Measurements from ENCODE around the gene ADRA1B.
"Not testable (repeated sequence)": the region's sequence is repeated elsewhere in the genome, so short reads cannot be mapped to it uniquely, and the experiment has no call there.

The ADRA1B gene

GRCh38 chr5:159933531-159934485, 17.5 kb downstream of the ADRA1B start:
- DNase-seq: no peak

GRCh38 chr5:159935946-159936345, 19.7 kb downstream of the ADRA1B start:
- DNase-seq: no peak

GRCh38 chr5:159936686-159937329, 20.5 kb downstream of the ADRA1B start:
- DNase-seq: no peak

GRCh38 chr5:159937580-159937979, 21.3 kb downstream of the ADRA1B start:
- DNase-seq: no peak

- DNase-seq: no peak
Measured at GRCh38 chr5:159943326-159943725, 27.0 kb downstream of the ADRA1B start.

- peak; percentile 19 for DNase-seq
Measured at GRCh38 chr5:159944056-159944600, 27.8 kb downstream of the ADRA1B start.

GRCh38 chr5:159945359-159945758, 29.1 kb downstream of the ADRA1B start:
- no peak for DNase-seq

GRCh38 chr5:159947708-159948358, 31.6 kb downstream of the ADRA1B start:
- no peak for DNase-seq

- no peak for DNase-seq
Measured at GRCh38 chr5:159951387-159951786, 35.1 kb downstream of the ADRA1B start.

GRCh38 chr5:159951834-159952233, 35.6 kb downstream of the ADRA1B start:
- no peak for DNase-seq

GRCh38 chr5:159953609-159954008, 37.3 kb downstream of the ADRA1B start:
- DNase-seq: no peak

- no peak for DNase-seq
Measured at GRCh38 chr5:159955056-159955624, 38.9 kb downstream of the ADRA1B start.

- no peak for DNase-seq
Measured at GRCh38 chr5:159956074-159956473, 39.8 kb downstream of the ADRA1B start.

- no peak for DNase-seq
Measured at GRCh38 chr5:159961176-159962160, 45.2 kb downstream of the ADRA1B start.

GRCh38 chr5:159962214-159962613, 45.9 kb downstream of the ADRA1B start:
- no peak for DNase-seq

GRCh38 chr5:159963935-159964334, 47.7 kb downstream of the ADRA1B start:
- DNase-seq: no peak

- peak; percentile 8 for DNase-seq
Measured at GRCh38 chr5:159965031-159965837, 49.0 kb downstream of the ADRA1B start.

- DNase-seq: not testable (repeated sequence)
Measured at GRCh38 chr5:159965838-159966128, 49.5 kb downstream of the ADRA1B start.

- DNase-seq: no peak
Measured at GRCh38 chr5:159969966-159970365, 53.7 kb downstream of the ADRA1B start.

- DNase-seq: no peak
Measured at GRCh38 chr5:159971038-159971437, 54.8 kb downstream of the ADRA1B start.

GRCh38 chr5:159971514-159971913, 55.2 kb downstream of the ADRA1B start:
- DNase-seq: no peak
